CD14-positive monocyte (primary cell): ENCODE results near the gene SYTL2. TPM values are rescaled to one million over a fixed set of nuclear protein-coding genes. Genes with fewer than 3 reads are reported as not detected.

Source experiments
- DNase-seq, 3 donors: peaks; one replicate each; pipeline ENCODE4 v3.0.0-alpha.2; 2011 to 2022
- H2AFZ ChIP-seq: 2 replicates; pipeline ENCODE4 v1.6.0; 2012; ENCODE audit warnings: mild to moderate bottlenecking, low read depth, low read length, inconsistent platforms; ENCODE audit not compliant: insufficient read depth, poor library complexity, severe bottlenecking
- H3K27ac ChIP-seq, 2 donors: 1 replicate in 1 of 2; 2 replicates in 1 of 2; pipeline ENCODE4 v1.5.1; 2012 to 2013; ENCODE audit warnings: low read length in 2 of 2, control low read depth in 1 of 2, inconsistent platforms in 1 of 2, low read depth in 1 of 2, mild to moderate bottlenecking in 1 of 2
- H3K27me3 ChIP-seq, 2 donors: one replicate each; pipeline versions ENCODE4 v1.6.0 to v1.6.1; 2011 to 2013; ENCODE audit warnings: low read length in 2 of 2; ENCODE audit not compliant: control insufficient read depth in 2 of 2, insufficient read depth in 2 of 2
- H3K36me3 ChIP-seq, 2 donors: replicated peaks in 1 of 2; 1 replicate in 1 of 2; 2 replicates in 1 of 2; pipeline versions ENCODE4 v1.5.1 to v1.6.1; 2012 to 2013; ENCODE audit warnings: low read length in 2 of 2, control low read depth in 1 of 2, inconsistent platforms in 1 of 2, mild to moderate bottlenecking in 1 of 2; ENCODE audit not compliant: insufficient read depth in 2 of 2, control insufficient read depth in 1 of 2
- H3K4me1 ChIP-seq, 2 donors: 1 replicate in 1 of 2; 2 replicates in 1 of 2; pipeline versions ENCODE4 v1.5.1 to v1.6.1; 2012 to 2013; ENCODE audit warnings: low read length in 2 of 2, control low read depth in 1 of 2, inconsistent platforms in 1 of 2, mild to moderate bottlenecking in 1 of 2, moderate library complexity in 1 of 2; ENCODE audit not compliant: insufficient read depth in 2 of 2, control insufficient read depth in 1 of 2
- H3K4me2 ChIP-seq: replicated peaks from 2 replicates; pipeline ENCODE3; 2012; ENCODE audit warnings: low read length, moderate library complexity, mild to moderate bottlenecking; ENCODE audit not compliant: poor library complexity, severe bottlenecking; ENCODE audit errors: extremely low read depth
- H3K4me3 ChIP-seq, 3 experiments: fragments of 200-600 bp in 1 of 3; sonication (generic) in 1 of 3; replicated peaks in 1 of 3; 1 replicate in 2 of 3; 2 replicates in 1 of 3; pipeline ENCODE4 v1.5.1; 2011 to 2013; ENCODE audit warnings: low read length in 3 of 3, mild to moderate bottlenecking in 3 of 3, control low read depth in 2 of 3, low read depth in 2 of 3, inconsistent platforms in 1 of 3, moderate library complexity in 1 of 3
- H3K79me2 ChIP-seq: 2 replicates; pipeline ENCODE4 v1.6.0; 2012; ENCODE audit warnings: mild to moderate bottlenecking, control low read depth, inconsistent platforms, low read length, moderate library complexity; ENCODE audit not compliant: insufficient read depth
- H3K9ac ChIP-seq: 2 replicates; pipeline ENCODE4 v1.6.0; 2017; ENCODE audit warnings: low read length, mild to moderate bottlenecking; ENCODE audit not compliant: insufficient read depth, poor library complexity, severe bottlenecking
- H3K9me3 ChIP-seq, 2 donors: replicated peaks in 1 of 2; 1 replicate in 1 of 2; 2 replicates in 1 of 2; pipeline versions ENCODE4 v1.5.1 to v1.6.1; 2012 to 2013; ENCODE audit warnings: low read length in 2 of 2, control low read depth in 1 of 2; ENCODE audit not compliant: control insufficient read depth in 1 of 2, insufficient read depth in 1 of 2
- H4K20me1 ChIP-seq: 2 replicates; pipeline ENCODE4 v1.6.0; 2012; ENCODE audit warnings: mild to moderate bottlenecking, low read length, control low read depth, moderate library complexity; ENCODE audit not compliant: insufficient read depth
- H3K27ac Mint-ChIP-seq, 7 donors: one replicate each; pipeline ENCODE4 v1.8.0; 2020; ENCODE audit warnings: mild to moderate bottlenecking in 7 of 7, mixed read lengths in 7 of 7, moderate library complexity in 6 of 7, inconsistent platforms in 2 of 7
- H3K27me3 Mint-ChIP-seq, 3 donors: one replicate each; pipeline ENCODE4 v1.8.0; 2021 to 2022; ENCODE audit warnings: low read depth in 3 of 3, mild to moderate bottlenecking in 3 of 3, mixed read lengths in 3 of 3, moderate library complexity in 3 of 3, inconsistent platforms in 1 of 3
- H3K36me3 Mint-ChIP-seq, 2 donors: one replicate each; pipeline ENCODE4 v1.8.0; 2020; ENCODE audit warnings: mixed read lengths in 2 of 2, inconsistent platforms in 1 of 2, mild to moderate bottlenecking in 1 of 2
- H3K4me1 Mint-ChIP-seq: one replicate; pipeline ENCODE4 v1.8.0; 2020; ENCODE audit warnings: mild to moderate bottlenecking, mixed read lengths
- H3K4me3 Mint-ChIP-seq, 2 donors: one replicate each; pipeline ENCODE4 v1.8.0; 2020; ENCODE audit warnings: mild to moderate bottlenecking in 2 of 2, mixed read lengths in 2 of 2, moderate library complexity in 1 of 2
- H3K9me3 Mint-ChIP-seq, 7 donors: one replicate each; pipeline ENCODE4 v1.8.0; 2020 to 2022; ENCODE audit warnings: mixed read lengths in 7 of 7, mild to moderate bottlenecking in 6 of 7, moderate library complexity in 6 of 7, inconsistent platforms in 2 of 7
- CTCF ChIP-seq: fragments of 200-600 bp; IDR thresholded peaks from one replicate; pipeline ENCODE4 v1.8.0; 2022; ENCODE audit warnings: antibody characterized with exemption, mild to moderate bottlenecking
- WGBS: methylation state at CpG from one replicate; pipeline ENCODE4 v1.1.5; 2013; ENCODE audit warnings: missing lambda C conversion rate; ENCODE audit not compliant: insufficient coverage; 5-methylcytosine and 5-hydroxymethylcytosine counted together
- intact Hi-C, 2 donors: fragments of 100-400 bp; cut with micrococcal nuclease; formaldehyde crosslinking; loops; one replicate each; pipeline versions ENCODE4 v1.15.0 to v1.15.1; 2023
- polyA plus RNA-seq, 3 donors: library from polyadenylated mRNA; depleted of rRNA in 1 of 3; unstranded in 2 of 3; stranded (reverse) in 1 of 3; fragments of 300-500 nt in 2 of 3; fragments of >200 nt in 1 of 3; fragmentation: Illumina TruSeq in 2 of 3; gene quantifications; 1 replicate in 2 of 3; 2 replicates in 1 of 3; pipeline ENCODE4 v1.2.3, GENCODE V29; 2012 to 2021

Gene SYTL2
- polyA plus RNA-seq, 3 donors = 0.30 to 0.48 (median 0.34) TPM

- Histone ChIP-seq H3K27me3 (no peaks in the 10 kb centered on the region), H3K27ac (no peak overlapping the region), H3K9me3 (no peaks in the 10 kb centered on the region), H4K20me1 (no peaks in the 10 kb centered on the region), H3K4me1 (peaks cover 0 to 5% of the 10 kb centered on the region in 2 donors), H3K4me2 (no peak overlapping the region), H3K79me2 (no peaks in the 10 kb centered on the region), H3K9ac (no peak overlapping the region), H2AFZ (no peak overlapping the region), H3K4me3 (no peak overlapping the region), H3K36me3 (no peaks in the 10 kb centered on the region)
- Mint-ChIP-seq H3K4me3 (no peak overlapping the region), H3K4me1 (peaks cover 8% of the 10 kb centered on the region), H3K9me3 (peaks cover 0 to 2% (median 0%) of the 10 kb centered on the region in 7 donors), H3K36me3 (no peaks in the 10 kb centered on the region), H3K27me3 (no peaks in the 10 kb centered on the region), H3K27ac (no peak overlapping the region)
- no CpG with 5 or more reads among the region's 2 CpGs for WGBS
- intact Hi-C loops = no loop called here
- no peak for DNase-seq
- no peak for TF ChIP-seq CTCF
Measured at GRCh38 chr11:85737738-85738137, 73.2 kb downstream of the SYTL2 start.

GRCh38 chr11:85735876-85736460, 75.0 kb downstream of the SYTL2 start:
- H3K9ac ChIP-seq = no peak overlapping the region
- H4K20me1 ChIP-seq = no peaks in the 10 kb centered on the region
- H2AFZ ChIP-seq = no peak overlapping the region
- no peak overlapping the region for H3K4me2 ChIP-seq
- Mint-ChIP-seq H3K4me3 (no peak overlapping the region), H3K9me3 (peaks cover 0 to 2% (median 0%) of the 10 kb centered on the region in 7 donors), H3K4me1 (peaks cover 8% of the 10 kb centered on the region), H3K36me3 (no peaks in the 10 kb centered on the region), H3K27me3 (no peaks in the 10 kb centered on the region), H3K27ac (no peak overlapping the region)
- no peak overlapping the region for H3K27ac ChIP-seq
- no peaks in the 10 kb centered on the region for H3K27me3 ChIP-seq
- H3K4me3 ChIP-seq = no peak overlapping the region
- DNase-seq = no peak
- no peaks in the 10 kb centered on the region for H3K79me2 ChIP-seq
- TF ChIP-seq CTCF = no peak
- H3K4me1 ChIP-seq = peaks cover 0 to 5% of the 10 kb centered on the region in 2 donors
- H3K9me3 ChIP-seq = no peaks in the 10 kb centered on the region
- H3K36me3 ChIP-seq = no peaks in the 10 kb centered on the region
- WGBS = 100% methylated on average over 1 of the region's 5 CpGs
- intact Hi-C loops = no loop called here
